Measurements from ENCODE around the gene TH.

TH gene

GRCh38 chr11:2143799-2144543 is 27.6 kb downstream of the TH start:
- no peak overlapping the region for H3K9ac ChIP-seq (ENCODE audit: low read length)
- H3K4me3 ChIP-seq (ENCODE audit: low read length): no peak overlapping the region
- peaks cover 29% of the 10 kb centered on the region for H3K27me3 ChIP-seq (ENCODE audit: control insufficient read depth, insufficient read depth, low read length)

GRCh38 chr11:2143477-2143798 is 28.2 kb downstream of the TH start:
- peaks cover 29% of the 10 kb centered on the region for H3K27me3 ChIP-seq (ENCODE audit: control insufficient read depth, insufficient read depth, low read length)
- H3K9ac ChIP-seq (ENCODE audit: low read length): no peak overlapping the region
- no peaks in the 10 kb centered on the region for H3K4me1 ChIP-seq (ENCODE audit: control insufficient read depth, insufficient read depth, low read length)
- H3K4me3 ChIP-seq (ENCODE audit: low read length): no peak overlapping the region
- H3K36me3 ChIP-seq (ENCODE audit: control insufficient read depth, insufficient read depth, low read length): no peaks in the 10 kb centered on the region
- no peak overlapping the region for H3K27ac ChIP-seq (ENCODE audit: low read depth, low read length)

More at GRCh38 chr11:2143799-2144543, 27.6 kb downstream of the TH start:
- Histone ChIP-seq H3K36me3 (ENCODE audit: control insufficient read depth, insufficient read depth, low read length) (no peaks in the 10 kb centered on the region), H3K27ac (ENCODE audit: low read depth, low read length) (no peak overlapping the region), H3K4me1 (ENCODE audit: control insufficient read depth, insufficient read depth, low read length) (no peaks in the 10 kb centered on the region)

GRCh38 chr11:2142762-2143202 is 28.8 kb downstream of the TH start:
- H3K27ac ChIP-seq (ENCODE audit: low read depth, low read length): no peak overlapping the region
- no peaks in the 10 kb centered on the region for H3K4me1 ChIP-seq (ENCODE audit: control insufficient read depth, insufficient read depth, low read length)
- H3K27me3 ChIP-seq (ENCODE audit: control insufficient read depth, insufficient read depth, low read length): peaks cover 25% of the 10 kb centered on the region
- no peak overlapping the region for H3K9ac ChIP-seq (ENCODE audit: low read length)
- H3K36me3 ChIP-seq (ENCODE audit: control insufficient read depth, insufficient read depth, low read length): no peaks in the 10 kb centered on the region
- H3K4me3 ChIP-seq (ENCODE audit: low read length): no peak overlapping the region

DNA sequence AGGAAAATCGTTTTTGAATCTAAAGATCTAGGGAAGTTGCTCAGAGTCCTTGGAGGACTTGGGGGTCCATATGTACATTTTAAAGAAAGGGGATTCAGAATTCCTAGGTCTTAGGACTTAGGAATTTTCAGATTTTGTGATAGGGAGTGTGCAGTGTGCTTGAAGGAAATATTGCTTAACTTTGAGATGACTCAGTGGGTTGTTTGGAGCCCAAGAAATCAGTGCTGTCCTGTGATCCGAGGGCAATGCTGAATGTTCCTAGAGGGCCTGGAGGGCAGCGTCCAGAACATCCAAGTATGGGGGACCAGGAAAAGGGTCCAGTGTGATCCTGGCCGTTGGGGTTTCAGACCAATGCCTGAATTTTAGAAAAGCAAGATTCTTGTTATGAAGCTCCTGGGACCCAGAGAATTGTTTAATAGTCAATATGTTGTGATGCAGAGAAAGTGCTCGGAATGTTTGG is 29.3 kb downstream of the TH start:
- H3K27me3 ChIP-seq (ENCODE audit: control insufficient read depth, insufficient read depth, low read length): peaks cover 25% of the 10 kb centered on the region

DNA sequence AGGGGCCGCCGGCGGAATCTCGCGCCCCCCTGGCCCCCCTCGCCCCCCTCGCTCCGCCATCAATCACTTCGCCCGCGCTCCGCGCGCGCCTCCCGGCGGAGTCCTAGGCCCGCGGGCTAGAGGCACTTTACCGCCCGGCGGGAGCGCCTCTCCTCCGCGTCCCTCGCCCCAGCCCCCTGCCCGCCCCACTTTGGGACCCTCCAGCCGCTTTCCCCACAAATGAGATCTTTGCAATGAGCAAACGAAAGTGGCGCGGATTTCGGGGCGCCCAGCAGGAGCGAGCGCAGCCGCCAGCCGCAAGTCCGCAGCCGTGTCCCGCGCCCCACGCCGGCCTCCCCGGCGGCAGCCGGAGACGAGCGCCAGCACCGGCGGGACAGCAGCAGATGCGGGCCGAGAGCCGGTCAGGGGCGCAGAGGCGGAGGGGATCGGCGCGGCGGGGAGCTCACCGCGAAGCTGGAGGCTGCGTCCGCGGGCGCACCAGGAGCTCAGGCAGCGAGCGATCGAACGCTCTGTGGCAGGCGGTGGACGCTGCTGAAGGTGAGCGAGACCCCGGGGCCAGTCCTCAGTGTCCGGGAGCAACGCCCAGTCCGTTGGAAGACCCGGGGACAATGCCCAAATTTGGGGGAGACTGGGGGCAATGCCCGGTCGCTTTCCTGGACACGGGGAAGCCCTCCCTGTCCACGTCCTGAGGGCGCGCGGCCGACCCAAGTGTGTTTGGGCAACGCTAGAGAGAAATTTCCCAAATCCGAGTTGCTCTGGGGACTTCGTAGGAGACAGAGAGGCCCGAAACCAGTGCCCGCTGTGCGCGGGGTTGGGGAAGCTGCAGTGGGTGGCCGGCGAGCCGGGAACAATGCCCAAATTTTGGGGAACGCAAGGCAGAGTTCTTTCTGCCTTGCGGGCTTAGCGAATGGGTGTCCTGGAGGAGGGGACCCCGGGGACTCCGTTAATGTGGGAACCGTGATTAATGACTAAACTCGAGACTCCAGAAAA is 30.9 kb downstream of the TH start:
- Histone ChIP-seq H3K4me1 (ENCODE audit: control insufficient read depth, insufficient read depth, low read length) (no peaks in the 10 kb centered on the region), H3K36me3 (ENCODE audit: control insufficient read depth, insufficient read depth, low read length) (no peaks in the 10 kb centered on the region), H3K9ac (ENCODE audit: low read length) (no peak overlapping the region), H3K27me3 (ENCODE audit: control insufficient read depth, insufficient read depth, low read length) (peaks cover 22% of the 10 kb centered on the region), H3K27ac (ENCODE audit: low read depth, low read length) (no peak overlapping the region), H3K4me3 (ENCODE audit: low read length) (no peak overlapping the region)

More for the DNA sequence above, 29.3 kb downstream of the TH start:
- Histone ChIP-seq H3K4me1 (ENCODE audit: control insufficient read depth, insufficient read depth, low read length) (no peaks in the 10 kb centered on the region), H3K27ac (ENCODE audit: low read depth, low read length) (no peak overlapping the region), H3K9ac (ENCODE audit: low read length) (no peak overlapping the region), H3K4me3 (ENCODE audit: low read length) (no peak overlapping the region), H3K36me3 (ENCODE audit: control insufficient read depth, insufficient read depth, low read length) (no peaks in the 10 kb centered on the region)

GRCh38 chr11:2139621-2140337 is 31.8 kb downstream of the TH start:
- Histone ChIP-seq H3K27ac (ENCODE audit: low read depth, low read length) (no peak overlapping the region), H3K27me3 (ENCODE audit: control insufficient read depth, insufficient read depth, low read length) (peaks cover 23% of the 10 kb centered on the region), H3K4me3 (ENCODE audit: low read length) (no peak overlapping the region), H3K36me3 (ENCODE audit: control insufficient read depth, insufficient read depth, low read length) (no peaks in the 10 kb centered on the region), H3K4me1 (ENCODE audit: control insufficient read depth, insufficient read depth, low read length) (no peaks in the 10 kb centered on the region), H3K9ac (ENCODE audit: low read length) (no peak overlapping the region)

- Histone ChIP-seq H3K27me3 (ENCODE audit: control insufficient read depth, insufficient read depth, low read length) (peaks cover 25% of the 10 kb centered on the region), H3K9ac (ENCODE audit: low read length) (no peak within 1 kb of the TSS), H3K4me1 (ENCODE audit: control insufficient read depth, insufficient read depth, low read length) (no peaks in the 10 kb centered on the region), H3K36me3 (ENCODE audit: control insufficient read depth, insufficient read depth, low read length) (no peaks in the 10 kb centered on the region), H3K4me3 (ENCODE audit: low read length) (peak within 1 kb of the TSS; percentile 46), H3K27ac (ENCODE audit: low read depth, low read length) (no peak within 1 kb of the TSS)
These were observed 32.5 kb downstream of the TH start, which contains the start of gene IGF2 for GRCh38 chr11:2139123-2139521. Gene IGF2, minus strand, starts transcription at chr11:2139389. Its CDS starts 3,866 bp downstream, at chr11:2135523.

DNA sequence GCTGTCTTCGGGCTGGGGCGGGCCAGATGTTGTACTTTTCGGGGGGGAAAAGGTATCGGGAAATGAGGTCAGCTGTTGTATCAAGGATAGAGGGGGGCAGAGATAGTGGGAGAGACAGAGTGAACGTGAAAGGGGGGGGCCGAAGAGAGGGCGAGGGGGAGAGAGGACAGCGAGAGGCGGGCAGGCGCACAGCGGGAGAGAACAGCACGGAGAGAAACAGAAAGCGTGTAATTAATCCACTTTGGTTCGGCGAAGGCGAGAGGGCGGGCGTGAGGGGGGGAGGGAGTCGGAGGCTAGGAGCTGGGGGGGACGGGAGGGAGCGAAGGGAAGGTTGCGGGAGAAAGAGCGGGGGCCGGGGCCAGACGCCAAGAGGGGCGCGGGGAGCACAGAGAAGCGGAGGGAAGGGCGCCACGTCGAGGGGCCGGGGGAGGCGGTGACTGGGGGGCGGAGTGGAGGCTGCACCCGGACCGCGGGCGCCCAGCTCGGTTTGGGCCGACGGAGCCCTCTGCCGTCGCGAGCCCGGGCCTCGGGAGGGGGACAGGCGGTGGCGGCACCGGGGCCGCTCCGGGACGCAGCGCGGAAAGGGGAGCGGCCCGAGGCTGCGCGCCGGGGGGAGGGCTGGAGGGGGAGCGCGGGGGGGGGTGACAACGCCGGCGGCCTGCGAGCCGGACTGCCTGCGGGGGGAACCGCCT is 33.0 kb downstream of the TH start:
- no peak overlapping the region for H3K27ac ChIP-seq (ENCODE audit: low read depth, low read length)

GRCh38 chr11:2138068-2138430 is 33.6 kb downstream of the TH start:
- H3K27me3 ChIP-seq (ENCODE audit: control insufficient read depth, insufficient read depth, low read length): peaks cover 23% of the 10 kb centered on the region
- no peaks in the 10 kb centered on the region for H3K36me3 ChIP-seq (ENCODE audit: control insufficient read depth, insufficient read depth, low read length)
- H3K4me3 ChIP-seq (ENCODE audit: low read length): no peak overlapping the region
- no peaks in the 10 kb centered on the region for H3K4me1 ChIP-seq (ENCODE audit: control insufficient read depth, insufficient read depth, low read length)
- no peak overlapping the region for H3K27ac ChIP-seq (ENCODE audit: low read depth, low read length)
- H3K9ac ChIP-seq (ENCODE audit: low read length): no peak overlapping the region

More for the DNA sequence above, 33.0 kb downstream of the TH start:
- Histone ChIP-seq H3K27me3 (ENCODE audit: control insufficient read depth, insufficient read depth, low read length) (peaks cover 24% of the 10 kb centered on the region), H3K9ac (ENCODE audit: low read length) (no peak overlapping the region), H3K4me3 (ENCODE audit: low read length) (peak overlapping the region; percentile 46), H3K4me1 (ENCODE audit: control insufficient read depth, insufficient read depth, low read length) (no peaks in the 10 kb centered on the region), H3K36me3 (ENCODE audit: control insufficient read depth, insufficient read depth, low read length) (no peaks in the 10 kb centered on the region)

- H3K9ac ChIP-seq (ENCODE audit: low read length): no peak overlapping the region
- H3K36me3 ChIP-seq (ENCODE audit: control insufficient read depth, insufficient read depth, low read length): no peaks in the 10 kb centered on the region
- H3K27me3 ChIP-seq (ENCODE audit: control insufficient read depth, insufficient read depth, low read length): peaks cover 23% of the 10 kb centered on the region
- no peaks in the 10 kb centered on the region for H3K4me1 ChIP-seq (ENCODE audit: control insufficient read depth, insufficient read depth, low read length)
- H3K4me3 ChIP-seq (ENCODE audit: low read length): peak overlapping the region; percentile 15
- no peak overlapping the region for H3K27ac ChIP-seq (ENCODE audit: low read depth, low read length)
These were observed 34.2 kb downstream of the TH start for GRCh38 chr11:2137202-2138067.

DNA sequence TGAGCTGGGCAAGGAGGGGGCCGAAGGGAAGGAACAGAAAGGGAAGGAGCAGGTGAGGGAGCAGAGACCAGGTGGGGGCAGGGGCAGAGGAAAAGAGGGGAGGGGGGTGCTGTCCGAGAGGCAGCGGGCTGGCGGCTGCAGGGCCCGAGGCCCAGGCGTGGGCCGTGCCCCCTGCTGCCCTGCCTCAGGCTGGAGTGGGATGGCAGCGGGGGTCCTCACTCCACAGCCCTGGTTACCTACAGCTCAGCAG is 34.7 kb downstream of the TH start:
- no peaks in the 10 kb centered on the region for H3K36me3 ChIP-seq (ENCODE audit: control insufficient read depth, insufficient read depth, low read length)
- peaks cover 23% of the 10 kb centered on the region for H3K27me3 ChIP-seq (ENCODE audit: control insufficient read depth, insufficient read depth, low read length)
- H3K4me3 ChIP-seq (ENCODE audit: low read length): peak overlapping the region; percentile 0
- H3K4me1 ChIP-seq (ENCODE audit: control insufficient read depth, insufficient read depth, low read length): no peaks in the 10 kb centered on the region
- no peak overlapping the region for H3K27ac ChIP-seq (ENCODE audit: low read depth, low read length)
- no peak overlapping the region for H3K9ac ChIP-seq (ENCODE audit: low read length)

Data from rectal smooth muscle tissue (tissue), 1 donor.